H1 (cell line): ENCODE data around the gene CENPP. TPM values are rescaled to one million over a fixed set of nuclear protein-coding genes. Genes with fewer than 3 reads are reported as not detected.

Experiments used
- CTCF ChIA-PET: fragments of 300-600 bp; sonication (Branson Sonifier 250); formaldehyde crosslinking; loops from one replicate; lab custom pipeline; 2021; ENCODE audit not compliant: partially characterized antibody; lab: Charles Lee
- POLR2A ChIA-PET: fragments of 300-600 bp; sonication (Branson Sonifier 250); formaldehyde crosslinking; loops from one replicate; lab custom pipeline; 2021; ENCODE audit warnings: inconsistent platforms; ENCODE audit not compliant: partially characterized antibody; lab: Charles Lee
- DNase-seq, 2 experiments: peaks; one replicate each; pipeline versions ENCODE4 v3.0.0 to v3.0.0-alpha.2; 2010 to 2022; ENCODE audit warnings: low spot score in 2 of 2, low read depth in 1 of 2, mixed read lengths in 1 of 2
- FAIRE-seq: peaks from 2 replicates; lab custom pipeline; 2011; peaks lifted over from hg19 to GRCh38; lab: Jason Lieb, UNC
- H2AFZ ChIP-seq: 2 replicates; pipeline ENCODE4 v1.8.1; 2012; ENCODE audit warnings: low read length, inconsistent platforms
- H2AK5ac ChIP-seq: 2 replicates; pipeline ENCODE4 v1.6.1; 2013; ENCODE audit warnings: low read depth, low read length
- H2BK120ac ChIP-seq: replicated peaks from 2 replicates; pipeline ENCODE3; 2013; ENCODE audit warnings: low read depth, low read length, inconsistent platforms
- H2BK12ac ChIP-seq: 2 replicates; pipeline ENCODE4 v1.6.1; 2013; ENCODE audit warnings: low read depth, low read length
- H2BK15ac ChIP-seq: 2 replicates; pipeline ENCODE4 v1.6.1; 2013; ENCODE audit warnings: low read length
- H2BK20ac ChIP-seq: 2 replicates; pipeline ENCODE4 v1.6.1; 2013; ENCODE audit warnings: low read length
- H2BK5ac ChIP-seq: 2 replicates; pipeline ENCODE4 v1.6.1; 2013; ENCODE audit warnings: low read depth, low read length
- H3K14ac ChIP-seq: 2 replicates; pipeline ENCODE4 v1.6.1; 2013; ENCODE audit warnings: inconsistent platforms; ENCODE audit not compliant: insufficient read length
- H3K18ac ChIP-seq: 2 replicates; pipeline ENCODE4 v1.6.1; 2013; ENCODE audit warnings: low read length; ENCODE audit errors: extremely low read depth
- H3K23ac ChIP-seq: 2 replicates; pipeline ENCODE4 v1.6.1; 2013; ENCODE audit warnings: inconsistent platforms; ENCODE audit not compliant: insufficient read length
- H3K23me2 ChIP-seq: 2 replicates; pipeline ENCODE4 v1.6.1; 2013; ENCODE audit warnings: low read depth, low read length
- H3K27ac ChIP-seq: 2 replicates; pipeline ENCODE4 v1.6.1; 2011; ENCODE audit warnings: low read depth, low read length, inconsistent platforms
- H3K27me3 ChIP-seq, 4 experiments: replicated peaks in 1 of 4; 1 replicate in 1 of 4; 2 replicates in 3 of 4; pipeline versions ENCODE4 v1.6.1 to v1.8.1; 2011 to 2013; ENCODE audit warnings: low read length in 3 of 4, mild to moderate bottlenecking in 3 of 4, inconsistent platforms in 2 of 4, mixed read lengths in 2 of 4, moderate library complexity in 1 of 4; ENCODE audit not compliant: control insufficient read depth in 3 of 4, insufficient read depth in 3 of 4; ENCODE audit errors: extremely low read depth in 1 of 4
- H3K36me3 ChIP-seq, 4 experiments: 2 replicates each; pipeline versions ENCODE4 v1.6.1 to v1.8.1; 2011 to 2013; ENCODE audit warnings: mild to moderate bottlenecking in 4 of 4, low read length in 3 of 4, moderate library complexity in 2 of 4, control low read depth in 1 of 4, inconsistent platforms in 1 of 4; ENCODE audit not compliant: insufficient read depth in 4 of 4, control insufficient read depth in 2 of 4
- H3K4ac ChIP-seq: replicated peaks from 2 replicates; pipeline ENCODE3; 2013; ENCODE audit warnings: low read length, low read depth, mixed read lengths, inconsistent platforms; ENCODE audit not compliant: insufficient read length
- H3K4me1 ChIP-seq, 4 experiments: replicated peaks in 1 of 4; 1 replicate in 1 of 4; 2 replicates in 3 of 4; pipeline versions ENCODE4 v1.6.1 to v1.8.1; 2011 to 2013; ENCODE audit warnings: low read length in 3 of 4, inconsistent platforms in 2 of 4, mixed read lengths in 1 of 4; ENCODE audit not compliant: insufficient read depth in 4 of 4, control insufficient read depth in 3 of 4
- H3K4me2 ChIP-seq, 2 experiments: 2 replicates each; pipeline versions ENCODE4 v1.6.1 to v1.8.1; 2011 to 2013; ENCODE audit warnings: low read depth in 2 of 2, low read length in 2 of 2, control low read depth in 1 of 2, inconsistent platforms in 1 of 2, mild to moderate bottlenecking in 1 of 2; ENCODE audit not compliant: insufficient read depth in 1 of 2
- H3K4me3 ChIP-seq, 4 experiments: fragments of 200-600, 300-600 bp in 1 of 4; sonication (generic), shearing (Covaris generic), sonication (Bioruptor Twin) in 1 of 4; 2 replicates each; pipeline versions ENCODE4 v1.5.1 to v1.8.1; 2011 to 2016; ENCODE audit warnings: low read length in 4 of 4, low read depth in 3 of 4, control low read depth in 2 of 4, inconsistent platforms in 2 of 4, mild to moderate bottlenecking in 2 of 4, mixed read lengths in 1 of 4, moderate library complexity in 1 of 4; ENCODE audit not compliant: insufficient read depth in 2 of 4; ENCODE audit errors: extremely low read depth in 1 of 4
- H3K56ac ChIP-seq: replicated peaks from 2 replicates; pipeline ENCODE3; 2013; ENCODE audit warnings: low read depth, mild to moderate bottlenecking, mixed read lengths, low read length, inconsistent platforms; ENCODE audit not compliant: insufficient read length
- H3K79me1 ChIP-seq: 2 replicates; pipeline ENCODE4 v1.6.1; 2013; ENCODE audit warnings: low read depth, low read length, control low read depth
- H3K79me2 ChIP-seq, 2 experiments: 2 replicates each; pipeline versions ENCODE4 v1.6.1 to v1.8.1; 2012 to 2013; ENCODE audit warnings: low read length in 2 of 2, mild to moderate bottlenecking in 2 of 2, inconsistent platforms in 1 of 2; ENCODE audit not compliant: insufficient read depth in 2 of 2, control insufficient read depth in 1 of 2
- H3K9ac ChIP-seq, 4 experiments: replicated peaks in 1 of 4; 1 replicate in 1 of 4; 2 replicates in 3 of 4; pipeline versions ENCODE4 v1.6.1 to v1.8.1; 2011 to 2013; ENCODE audit warnings: low read depth in 3 of 4, low read length in 3 of 4, control low read depth in 2 of 4, mild to moderate bottlenecking in 2 of 4, moderate library complexity in 2 of 4, inconsistent platforms in 1 of 4; ENCODE audit errors: extremely low read depth in 1 of 4
- H3K9me3 ChIP-seq, 2 experiments: 2 replicates each; pipeline versions ENCODE4 v1.6.1 to v1.8.1; 2012 to 2013; ENCODE audit warnings: mild to moderate bottlenecking in 2 of 2, moderate library complexity in 2 of 2, control low read depth in 1 of 2, inconsistent platforms in 1 of 2, low read depth in 1 of 2, low read length in 1 of 2, mixed read lengths in 1 of 2; ENCODE audit not compliant: insufficient read depth in 2 of 2
- H4K20me1 ChIP-seq, 2 experiments: replicated peaks in 1 of 2; 2 replicates each; pipeline versions ENCODE3 to v1.8.1; 2011 to 2013; ENCODE audit warnings: inconsistent platforms in 2 of 2, low read length in 2 of 2, mild to moderate bottlenecking in 1 of 2; ENCODE audit not compliant: insufficient read depth in 2 of 2, control insufficient read depth in 1 of 2
- H4K5ac ChIP-seq: 2 replicates; pipeline ENCODE4 v1.6.1; 2013; ENCODE audit warnings: low read length, low read depth, mixed read lengths, inconsistent platforms; ENCODE audit not compliant: insufficient read length
- H4K8ac ChIP-seq: 2 replicates; pipeline ENCODE4 v1.8.0; 2013; ENCODE audit warnings: mild to moderate bottlenecking, moderate library complexity, low read length, inconsistent platforms; ENCODE audit not compliant: insufficient read depth; ENCODE audit errors: extremely low read depth
- H4K91ac ChIP-seq: replicated peaks from 2 replicates; pipeline ENCODE3; 2013; ENCODE audit warnings: low read length, mixed read lengths, inconsistent platforms; ENCODE audit not compliant: insufficient read length
- MAFK ChIP-seq: IDR thresholded peaks from 2 replicates; pipeline ENCODE4 v1.6.1; 2012; ENCODE audit warnings: low read depth, mild to moderate bottlenecking, improper control_type of control experiment, low read length
- SAP30 ChIP-seq: fragments of 300-600 bp; sonication (generic); IDR thresholded peaks from 2 replicates; pipeline ENCODE4 v1.7.1; 2012; ENCODE audit warnings: low read length, moderate library complexity, mild to moderate bottlenecking, inconsistent platforms; ENCODE audit not compliant: insufficient read depth, insufficient replicate concordance
- WGBS, 2 experiments: shearing (Covaris generic) in 1 of 2; methylation state at CpG; one replicate each; pipeline versions ENCODE4 v1.1.6 to v1.1.7; 2013 to 2015; ENCODE audit warnings: low lambda C conversion rate in 2 of 2, mixed read lengths in 2 of 2, inconsistent platforms in 1 of 2, low coverage in 1 of 2, missing lambda C conversion rate in 1 of 2; ENCODE audit not compliant: insufficient replicate concordance in 2 of 2, insufficient coverage in 1 of 2, insufficient read length in 1 of 2; ENCODE audit errors: extremely low coverage in 1 of 2, missing lambda C conversion rate in 1 of 2; 5-methylcytosine and 5-hydroxymethylcytosine counted together
- polyA plus RNA-seq, 7 experiments: library from polyadenylated mRNA; depleted of rRNA in 3 of 7; stranded (reverse) in 5 of 7; unstranded in 2 of 7; fragments of >200 nt in 5 of 7; fragments of 200-250 nt in 2 of 7; gene quantifications; 1 replicate in 5 of 7; 2 replicates in 1 of 7; 4 replicates in 1 of 7; pipeline versions ENCODE4 v1.2.1 to v1.2.3, GENCODE V29; 2011 to 2013; ENCODE audit warnings: missing spikeins in 2 of 7, mixed read lengths in 2 of 7
- total RNA-seq: library from RNA; stranded (reverse); fragmentation: NEBNext Ultra II Directional; extraction: Animal tissue kit (Norgen Biotek cat#: 25700); gene quantifications from 2 replicates; pipeline ENCODE4 v1.2.1, GENCODE V29; 2021

The CENPP gene
- total and polyA plus RNA-seq, 2 of the 8 experiments (the other 6 are each of a cell fraction or from before 2014, with no cell fraction given): 2.7 to 10.8 TPM

- Histone ChIP-seq H3K79me2 (no peaks in the 10 kb centered on the region), H3K9ac (no peak overlapping the region), H3K9me3 (no peaks in the 10 kb centered on the region), H3K27me3 (no peaks in the 10 kb centered on the region), H2BK20ac (no peak overlapping the region), H3K27ac (no peak overlapping the region), H3K18ac (no peak overlapping the region), H2BK120ac (no peak overlapping the region), H3K4me2 (no peak overlapping the region), H2BK12ac (no peak overlapping the region), H2BK15ac (no peak overlapping the region), H3K14ac (no peak overlapping the region), H3K23me2 (no peaks in the 10 kb centered on the region), H4K5ac (no peak overlapping the region), H3K79me1 (0 out of 2 replicates have a peak, but pooled peaks cover 2% of the 10 kb centered on the region), H4K8ac (no peak overlapping the region), H3K23ac (no peak overlapping the region), H3K4me3 (no peak overlapping the region), H2AK5ac (no peak overlapping the region), H3K4ac (no peak overlapping the region), H3K36me3 (peaks cover 20 to 86% (median 62%) of the 10 kb centered on the region in 4 experiments), H3K4me1 (no peaks in the 10 kb centered on the region), H4K20me1 (no peaks in the 10 kb centered on the region), H2AFZ (no peak overlapping the region), H4K91ac (no peak overlapping the region), H2BK5ac (no peak overlapping the region), H3K56ac (no peak overlapping the region)
- DNase-seq (no peak), FAIRE-seq (no peak)
- POLR2A ChIA-PET: interaction anchor here (1.5 to 2.2 kb wide), 3 partner anchors 9 to 24 kb away, joined by 3 to 9 read pairs (median 6); partner anchors contain the start of gene NOL8
- 69% methylated on average over 1 of the region's 1 CpG; no CpG with 5 or more reads in 1 of the 2 experiments for WGBS, 2 experiments
- no peak for TF ChIP-seq SAP30
- TF ChIP-seq MAFK: peak; percentile 47; the same call in 1 of the 2 replicates
- CTCF ChIA-PET: interaction anchor here (1.1 kb wide), 1 partner anchor 160 kb away, joined by 3 read pairs; no protein-coding TSS in a partner anchor
Measured at GRCh38 chr9:92300936-92301335, 24.8 kb upstream of the CENPP start.
